ENCODE measurements around the gene EDN1. TPM values are rescaled to one million over a fixed set of nuclear protein-coding genes. Genes with fewer than 3 reads are reported as not detected.

EDN1 gene
- total RNA-seq, 1 donor from 2014 or later = 6.8 TPM

DNA sequence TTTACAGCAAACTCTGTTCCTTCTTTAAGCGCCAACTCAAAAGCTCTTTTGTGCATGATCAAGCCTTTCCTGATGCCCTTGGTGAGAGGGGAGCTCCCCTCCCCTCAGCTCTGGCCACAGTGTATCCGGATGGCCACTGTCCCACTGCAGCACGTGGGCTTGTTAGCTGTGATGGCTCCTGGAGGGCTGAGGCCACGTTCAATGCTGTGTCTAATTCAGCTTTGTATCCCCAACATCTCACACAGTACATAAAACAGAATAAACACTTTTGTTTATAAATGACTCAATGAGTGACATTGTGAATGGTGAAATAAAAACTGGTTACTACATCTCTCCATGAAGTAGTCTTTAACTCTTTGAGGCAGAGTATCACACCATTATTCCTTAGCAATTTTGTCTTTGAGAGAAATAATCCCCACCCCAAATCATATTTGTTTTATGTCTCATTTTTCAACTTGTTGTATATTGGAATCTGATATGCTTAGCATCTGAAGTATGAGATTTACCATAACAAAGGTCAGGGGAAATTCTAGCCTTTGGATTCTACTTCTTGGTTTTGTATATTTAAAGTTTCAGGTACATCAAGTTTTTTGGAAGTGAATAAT lies 44.5 kb downstream of the EDN1 start:
- no peak overlapping the region for H3K9ac ChIP-seq (ENCODE audit: low read depth in 1 of 3, low read length in 3 of 3)
- H3K9me3 ChIP-seq (ENCODE audit: control insufficient read depth in 3 of 3, low read length in 3 of 3) = no peaks in the 10 kb centered on the region
- no peak overlapping the region for H3K4me3 ChIP-seq (ENCODE audit: low read length in 3 of 3)
- no peaks in the 10 kb centered on the region for H3K36me3 ChIP-seq (ENCODE audit: control insufficient read depth in 3 of 3, insufficient read depth in 3 of 3, low read length in 3 of 3)
- no peaks in the 10 kb centered on the region for H3K4me1 ChIP-seq (ENCODE audit: control insufficient read depth in 3 of 3, insufficient read depth in 3 of 3, low read length in 3 of 3)
- no peak overlapping the region for H3K27ac ChIP-seq (ENCODE audit: low read depth, low read length)
- peaks cover 0 to 1% (median 0%) of the 10 kb centered on the region in 3 donors for H3K27me3 ChIP-seq (ENCODE audit: control insufficient read depth in 3 of 3, insufficient read depth in 3 of 3, low read length in 3 of 3)

DNA sequence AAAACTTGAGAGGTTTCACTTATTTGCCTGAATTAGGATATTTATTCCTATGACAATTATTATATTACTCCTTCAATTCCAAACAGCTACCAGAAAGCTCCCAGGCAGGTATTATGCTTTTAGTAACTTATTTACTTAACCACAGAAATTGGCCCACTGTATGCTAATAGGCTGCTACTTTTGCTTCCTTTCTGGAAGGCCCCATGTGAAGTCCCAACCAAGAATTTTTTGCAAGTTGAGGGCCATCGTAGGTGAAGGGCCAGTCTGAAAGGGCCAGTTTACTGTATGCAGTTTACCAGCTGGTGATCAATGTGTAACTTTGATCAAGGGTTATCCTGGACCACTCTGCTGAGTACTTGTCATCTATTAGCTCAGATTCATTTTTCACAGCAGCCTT lies 45.0 kb downstream of the EDN1 start:
- Histone ChIP-seq H3K27me3 (ENCODE audit: control insufficient read depth in 3 of 3, insufficient read depth in 3 of 3, low read length in 3 of 3) (peaks cover 0 to 5% (median 0%) of the 10 kb centered on the region in 3 donors), H3K27ac (ENCODE audit: low read depth, low read length) (no peak overlapping the region)

DNA sequence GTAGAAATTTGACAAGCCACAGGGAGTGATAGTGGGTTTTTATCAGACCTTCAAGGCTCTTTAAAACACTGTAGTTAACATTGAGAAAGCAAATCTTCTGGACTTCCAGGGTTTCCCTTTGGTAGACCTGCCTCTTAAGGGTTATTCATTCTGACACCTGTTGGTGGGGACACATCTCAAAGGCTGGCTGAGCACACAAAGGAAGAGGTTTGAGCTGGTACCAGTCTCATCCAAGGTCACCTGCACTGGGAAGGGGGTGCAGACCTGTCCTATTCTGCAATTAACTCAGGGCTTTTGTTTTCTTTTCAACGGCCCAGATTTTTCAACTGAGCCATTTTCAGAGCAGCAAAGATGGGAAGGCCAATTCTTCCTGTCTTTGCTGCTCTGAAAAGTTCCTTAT lies 45.6 kb downstream of the EDN1 start:
- Histone ChIP-seq H3K4me3 (ENCODE audit: low read length in 3 of 3) (no peak overlapping the region), H3K9me3 (ENCODE audit: control insufficient read depth in 3 of 3, low read length in 3 of 3) (no peaks in the 10 kb centered on the region), H3K9ac (ENCODE audit: low read depth in 1 of 3, low read length in 3 of 3) (no peak overlapping the region), H3K27me3 (ENCODE audit: control insufficient read depth in 3 of 3, insufficient read depth in 3 of 3, low read length in 3 of 3) (peaks cover 0 to 8% (median 2%) of the 10 kb centered on the region in 3 donors), H3K27ac (ENCODE audit: low read depth, low read length) (no peak overlapping the region), H3K36me3 (ENCODE audit: control insufficient read depth in 3 of 3, insufficient read depth in 3 of 3, low read length in 3 of 3) (no peaks in the 10 kb centered on the region), H3K4me1 (ENCODE audit: control insufficient read depth in 3 of 3, insufficient read depth in 3 of 3, low read length in 3 of 3) (no peaks in the 10 kb centered on the region)

More for the DNA sequence above, 45.0 kb downstream of the EDN1 start:
- H3K9ac ChIP-seq (ENCODE audit: low read depth in 1 of 3, low read length in 3 of 3) = no peak overlapping the region
- H3K4me1 ChIP-seq (ENCODE audit: control insufficient read depth in 3 of 3, insufficient read depth in 3 of 3, low read length in 3 of 3) = no peaks in the 10 kb centered on the region
- no peak overlapping the region for H3K4me3 ChIP-seq (ENCODE audit: low read length in 3 of 3)
- H3K36me3 ChIP-seq (ENCODE audit: control insufficient read depth in 3 of 3, insufficient read depth in 3 of 3, low read length in 3 of 3) = no peaks in the 10 kb centered on the region
- no peaks in the 10 kb centered on the region for H3K9me3 ChIP-seq (ENCODE audit: control insufficient read depth in 3 of 3, low read length in 3 of 3)

DNA sequence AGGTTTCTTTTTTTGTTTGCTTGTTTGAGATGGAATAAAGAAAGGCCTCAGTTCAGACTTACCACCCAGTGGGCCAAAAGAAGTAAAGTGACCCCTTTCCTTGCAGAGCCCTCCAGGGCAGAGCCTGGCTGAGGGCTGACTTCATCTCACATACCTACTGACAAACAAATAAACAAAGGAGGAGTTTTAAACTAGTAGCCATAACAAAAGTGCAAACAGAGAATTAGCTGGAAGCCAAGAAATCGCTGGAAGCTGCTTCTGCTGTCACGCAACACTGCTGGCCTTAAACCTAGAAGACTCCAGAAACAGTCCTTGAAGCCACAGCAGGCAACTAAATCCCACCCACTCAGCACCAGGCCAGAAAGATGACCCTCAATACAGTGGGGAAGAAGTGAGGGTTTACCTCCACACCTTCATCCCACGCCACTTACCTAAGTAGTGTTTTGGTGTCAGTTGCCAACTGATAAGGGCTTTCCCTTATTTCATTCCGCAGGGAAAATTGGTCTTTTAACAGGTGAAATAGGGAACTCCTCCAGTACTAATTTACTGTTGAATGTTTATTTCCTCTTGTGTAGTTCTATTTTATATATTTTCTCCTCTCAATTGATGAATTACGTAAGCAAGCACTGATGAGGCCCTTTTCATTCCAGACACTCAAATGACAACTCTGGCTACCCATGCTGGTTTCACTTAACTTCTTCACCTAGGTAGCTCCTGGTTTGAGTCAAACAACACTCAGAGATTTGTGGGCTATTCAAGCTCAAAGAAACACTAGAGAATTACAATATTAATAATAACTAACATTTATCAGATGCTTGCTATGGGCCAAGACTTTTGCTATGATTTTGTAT lies 46.2 kb downstream of the EDN1 start:
- Histone ChIP-seq H3K4me1 (ENCODE audit: control insufficient read depth in 3 of 3, insufficient read depth in 3 of 3, low read length in 3 of 3) (no peaks in the 10 kb centered on the region), H3K9me3 (ENCODE audit: control insufficient read depth in 3 of 3, low read length in 3 of 3) (no peaks in the 10 kb centered on the region), H3K9ac (ENCODE audit: low read depth in 1 of 3, low read length in 3 of 3) (no peak overlapping the region), H3K4me3 (ENCODE audit: low read length in 3 of 3) (no peak overlapping the region), H3K27ac (ENCODE audit: low read depth, low read length) (no peak overlapping the region), H3K27me3 (ENCODE audit: control insufficient read depth in 3 of 3, insufficient read depth in 3 of 3, low read length in 3 of 3) (peaks cover 0 to 10% (median 3%) of the 10 kb centered on the region in 3 donors), H3K36me3 (ENCODE audit: control insufficient read depth in 3 of 3, insufficient read depth in 3 of 3, low read length in 3 of 3) (no peaks in the 10 kb centered on the region)

DNA sequence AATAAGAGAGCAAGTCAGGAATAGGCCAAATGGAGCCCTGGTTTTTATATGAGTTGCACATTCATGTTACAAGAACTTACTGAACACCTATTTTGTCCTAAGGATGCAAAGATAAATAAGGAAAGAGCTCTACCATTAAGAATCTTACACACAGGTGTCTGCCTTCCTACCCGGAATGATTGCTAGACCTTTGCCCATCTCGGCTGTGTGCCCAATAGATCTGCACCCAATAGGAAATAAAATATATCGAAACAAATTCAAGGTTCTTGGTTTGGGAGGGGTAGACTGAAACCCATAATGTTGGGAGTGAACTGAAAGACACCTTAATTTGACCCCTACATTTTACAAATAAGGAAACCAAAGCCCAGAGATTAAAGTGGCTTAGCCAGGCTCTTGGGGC lies 48.9 kb downstream of the EDN1 start:
- H3K27me3 ChIP-seq (ENCODE audit: control insufficient read depth in 3 of 3, insufficient read depth in 3 of 3, low read length in 3 of 3) = peaks cover 0 to 15% (median 3%) of the 10 kb centered on the region in 3 donors
- no peaks in the 10 kb centered on the region for H3K36me3 ChIP-seq (ENCODE audit: control insufficient read depth in 3 of 3, insufficient read depth in 3 of 3, low read length in 3 of 3)
- H3K27ac ChIP-seq (ENCODE audit: low read depth, low read length) = no peak overlapping the region
- no peak overlapping the region for H3K4me3 ChIP-seq (ENCODE audit: low read length in 3 of 3)
- H3K4me1 ChIP-seq (ENCODE audit: control insufficient read depth in 3 of 3, insufficient read depth in 3 of 3, low read length in 3 of 3) = no peaks in the 10 kb centered on the region
- H3K9me3 ChIP-seq (ENCODE audit: control insufficient read depth in 3 of 3, low read length in 3 of 3) = no peaks in the 10 kb centered on the region
- no peak overlapping the region for H3K9ac ChIP-seq (ENCODE audit: low read depth in 1 of 3, low read length in 3 of 3)

DNA sequence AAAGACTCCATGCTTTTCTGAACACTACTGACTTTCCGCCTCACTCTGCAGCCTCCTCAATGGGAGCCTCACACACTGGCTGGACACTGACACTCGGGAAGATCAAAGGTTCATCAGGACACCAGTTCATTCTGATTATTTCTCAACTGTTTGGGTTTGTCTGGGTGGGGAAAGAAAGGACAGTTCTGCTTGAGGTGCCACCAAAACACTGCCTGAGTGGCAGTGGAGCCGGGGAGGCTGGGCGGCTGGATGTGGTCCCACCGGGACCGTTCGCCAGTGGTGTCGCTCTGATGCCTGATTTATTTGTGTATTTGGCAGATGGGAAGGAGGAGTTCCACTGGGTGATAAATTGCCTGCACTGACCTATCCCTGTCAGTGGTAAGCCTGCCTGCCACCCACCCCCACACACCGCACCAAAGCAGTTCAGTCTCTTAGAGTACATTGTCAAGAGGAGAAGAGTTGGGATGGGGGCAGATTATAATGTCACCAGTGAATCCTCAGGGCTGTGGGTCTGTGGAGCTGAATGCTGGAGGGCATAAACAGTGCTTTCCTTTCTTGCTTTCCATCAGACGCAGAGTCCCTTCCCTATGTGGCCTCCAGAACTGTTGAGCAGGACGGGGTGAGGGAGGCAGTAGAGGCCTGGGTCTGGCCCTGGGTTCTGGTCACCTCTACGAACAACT lies 49.8 kb downstream of the EDN1 start:
- no peaks in the 10 kb centered on the region for H3K4me1 ChIP-seq (ENCODE audit: control insufficient read depth in 3 of 3, insufficient read depth in 3 of 3, low read length in 3 of 3)
- H3K27me3 ChIP-seq (ENCODE audit: control insufficient read depth in 3 of 3, insufficient read depth in 3 of 3, low read length in 3 of 3) = peaks cover 0 to 17% (median 3%) of the 10 kb centered on the region in 3 donors
- H3K4me3 ChIP-seq (ENCODE audit: low read length in 3 of 3) = no peak overlapping the region
- no peak overlapping the region for H3K27ac ChIP-seq (ENCODE audit: low read depth, low read length)
- no peaks in the 10 kb centered on the region for H3K36me3 ChIP-seq (ENCODE audit: control insufficient read depth in 3 of 3, insufficient read depth in 3 of 3, low read length in 3 of 3)
- H3K9me3 ChIP-seq (ENCODE audit: control insufficient read depth in 3 of 3, low read length in 3 of 3) = no peaks in the 10 kb centered on the region
- no peak overlapping the region for H3K9ac ChIP-seq (ENCODE audit: low read depth in 1 of 3, low read length in 3 of 3)

DNA sequence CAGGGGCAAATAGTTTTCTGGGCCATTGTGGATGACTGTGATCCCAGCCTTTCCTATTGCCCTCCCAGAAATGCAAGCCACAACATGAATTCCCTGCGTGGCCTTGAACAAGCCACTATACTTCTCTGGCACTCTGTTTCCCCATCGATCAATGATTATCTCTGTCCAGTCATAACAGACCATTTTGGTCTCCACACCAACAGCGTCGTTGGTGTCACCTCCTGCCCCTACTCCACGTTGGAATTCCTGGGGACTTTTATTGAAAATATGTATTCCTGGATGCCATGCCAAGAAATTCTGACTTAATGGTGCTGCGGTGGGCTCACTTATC lies 50.3 kb downstream of the EDN1 start:
- no peak overlapping the region for H3K4me3 ChIP-seq (ENCODE audit: low read length in 3 of 3)
- H3K4me1 ChIP-seq (ENCODE audit: control insufficient read depth in 3 of 3, insufficient read depth in 3 of 3, low read length in 3 of 3) = no peaks in the 10 kb centered on the region
- no peaks in the 10 kb centered on the region for H3K9me3 ChIP-seq (ENCODE audit: control insufficient read depth in 3 of 3, low read length in 3 of 3)
- H3K36me3 ChIP-seq (ENCODE audit: control insufficient read depth in 3 of 3, insufficient read depth in 3 of 3, low read length in 3 of 3) = no peaks in the 10 kb centered on the region
- H3K27ac ChIP-seq (ENCODE audit: low read depth, low read length) = no peak overlapping the region
- peaks cover 0 to 17% (median 3%) of the 10 kb centered on the region in 3 donors for H3K27me3 ChIP-seq (ENCODE audit: control insufficient read depth in 3 of 3, insufficient read depth in 3 of 3, low read length in 3 of 3)
- H3K9ac ChIP-seq (ENCODE audit: low read depth in 1 of 3, low read length in 3 of 3) = no peak overlapping the region

DNA sequence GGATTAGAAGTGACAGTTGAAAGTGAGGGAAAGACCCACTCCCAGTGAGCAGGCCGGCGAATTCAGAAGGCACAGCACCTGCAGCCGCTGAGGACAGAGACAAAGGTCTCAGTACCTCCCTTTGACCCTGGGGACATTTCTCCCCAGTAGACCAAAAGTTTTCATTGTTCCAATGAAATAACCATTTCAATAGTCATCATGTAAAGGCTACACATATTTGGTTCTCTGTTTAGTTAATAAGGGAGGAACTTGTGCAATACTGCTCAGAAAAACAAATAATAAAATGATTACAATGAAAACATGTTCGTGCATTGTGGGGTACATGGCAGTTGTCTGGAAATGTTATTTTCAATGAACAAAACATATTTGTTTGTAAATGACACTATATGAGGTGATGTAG lies 52.5 kb downstream of the EDN1 start:
- Histone ChIP-seq H3K27me3 (ENCODE audit: control insufficient read depth in 3 of 3, insufficient read depth in 3 of 3, low read length in 3 of 3) (peaks cover 0 to 17% (median 3%) of the 10 kb centered on the region in 3 donors), H3K9me3 (ENCODE audit: control insufficient read depth in 3 of 3, low read length in 3 of 3) (no peaks in the 10 kb centered on the region), H3K27ac (ENCODE audit: low read depth, low read length) (no peak overlapping the region), H3K4me3 (ENCODE audit: low read length in 3 of 3) (no peak overlapping the region), H3K4me1 (ENCODE audit: control insufficient read depth in 3 of 3, insufficient read depth in 3 of 3, low read length in 3 of 3) (no peaks in the 10 kb centered on the region), H3K9ac (ENCODE audit: low read depth in 1 of 3, low read length in 3 of 3) (no peak overlapping the region), H3K36me3 (ENCODE audit: control insufficient read depth in 3 of 3, insufficient read depth in 3 of 3, low read length in 3 of 3) (no peaks in the 10 kb centered on the region)

DNA sequence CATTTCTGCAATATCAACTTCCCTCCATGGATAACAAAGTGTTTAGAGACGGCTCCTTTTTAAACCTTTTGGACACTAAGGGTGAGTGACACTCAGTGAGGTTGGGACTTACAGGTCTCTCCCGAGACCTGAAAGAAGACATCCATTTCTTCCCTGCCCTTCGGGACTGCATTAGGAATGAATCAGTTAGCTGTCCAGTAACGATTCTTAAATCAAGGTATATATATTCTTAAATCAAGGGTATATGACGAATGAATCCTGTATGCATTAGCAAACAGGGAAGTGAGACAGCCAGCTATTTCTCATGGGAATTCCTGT lies 52.9 kb downstream of the EDN1 start:
- Histone ChIP-seq H3K36me3 (ENCODE audit: control insufficient read depth in 3 of 3, insufficient read depth in 3 of 3, low read length in 3 of 3) (no peaks in the 10 kb centered on the region), H3K4me1 (ENCODE audit: control insufficient read depth in 3 of 3, insufficient read depth in 3 of 3, low read length in 3 of 3) (no peaks in the 10 kb centered on the region), H3K9me3 (ENCODE audit: control insufficient read depth in 3 of 3, low read length in 3 of 3) (no peaks in the 10 kb centered on the region), H3K4me3 (ENCODE audit: low read length in 3 of 3) (no peak overlapping the region), H3K27ac (ENCODE audit: low read depth, low read length) (no peak overlapping the region), H3K27me3 (ENCODE audit: control insufficient read depth in 3 of 3, insufficient read depth in 3 of 3, low read length in 3 of 3) (peaks cover 0 to 17% (median 3%) of the 10 kb centered on the region in 3 donors), H3K9ac (ENCODE audit: low read depth in 1 of 3, low read length in 3 of 3) (no peak overlapping the region)
